Mesenchymal stem cell (in vitro differentiated cells and primary cell): Measurements from ENCODE around the gene UBE2E2.

Source experiments
- DNase-seq: peaks from one replicate; pipeline ENCODE4 v3.0.0-alpha.2; 2013
- H2AFZ ChIP-seq: one replicate; pipeline ENCODE4 v1.6.1; 2013; ENCODE audit warnings: low read depth, mild to moderate bottlenecking, control low read depth, inconsistent platforms, low read length, moderate library complexity
- H2AK5ac ChIP-seq: 2 replicates; pipeline ENCODE4 v1.6.1; 2013; ENCODE audit warnings: low read length, moderate library complexity, mild to moderate bottlenecking, inconsistent platforms; ENCODE audit not compliant: severe bottlenecking
- H2BK120ac ChIP-seq: one replicate; pipeline ENCODE4 v1.6.1; 2013; ENCODE audit warnings: low read depth, mild to moderate bottlenecking, inconsistent platforms, low read length, moderate library complexity
- H2BK12ac ChIP-seq, 2 experiments: one replicate each; pipeline ENCODE4 v1.6.1; 2013; ENCODE audit warnings: inconsistent platforms in 2 of 2, low read length in 2 of 2, mild to moderate bottlenecking in 2 of 2, moderate library complexity in 2 of 2, control low read depth in 1 of 2
- H2BK15ac ChIP-seq: one replicate; pipeline ENCODE4 v1.6.1; 2013; ENCODE audit warnings: mild to moderate bottlenecking, low read depth, inconsistent platforms; ENCODE audit not compliant: poor library complexity, severe bottlenecking
- H2BK5ac ChIP-seq: 2 replicates; pipeline ENCODE4 v1.6.1; 2013; ENCODE audit warnings: low read depth, mild to moderate bottlenecking, low read length, control low read depth, inconsistent platforms; ENCODE audit not compliant: poor library complexity, severe bottlenecking
- H3K14ac ChIP-seq, 2 experiments: one replicate each; pipeline ENCODE4 v1.6.1; 2013; ENCODE audit warnings: inconsistent platforms in 2 of 2, low read length in 2 of 2, control low read depth in 1 of 2, mild to moderate bottlenecking in 1 of 2, moderate library complexity in 1 of 2
- H3K18ac ChIP-seq, 2 experiments: one replicate each; pipeline ENCODE4 v1.6.1; 2013; ENCODE audit warnings: inconsistent platforms in 2 of 2, low read length in 2 of 2, control low read depth in 1 of 2, low read depth in 1 of 2, mild to moderate bottlenecking in 1 of 2
- H3K23ac ChIP-seq, 2 experiments: one replicate each; pipeline ENCODE4 v1.6.1; 2013; ENCODE audit warnings: inconsistent platforms in 2 of 2, low read length in 2 of 2, mild to moderate bottlenecking in 2 of 2, moderate library complexity in 2 of 2, control low read depth in 1 of 2
- H3K27ac ChIP-seq: 2 replicates; pipeline ENCODE4 v1.5.1; 2013; ENCODE audit warnings: mild to moderate bottlenecking, moderate library complexity, low read length, control low read depth, inconsistent platforms; ENCODE audit not compliant: poor library complexity, severe bottlenecking
- H3K27me3 ChIP-seq, 2 experiments: 2 replicates each; pipeline versions ENCODE4 v1.6.1 to v1.7.0; 2013; ENCODE audit warnings: low read length in 2 of 2, mild to moderate bottlenecking in 2 of 2, moderate library complexity in 2 of 2, control low read depth in 1 of 2, inconsistent platforms in 1 of 2; ENCODE audit not compliant: control insufficient read depth in 1 of 2, insufficient read depth in 1 of 2
- H3K36me3 ChIP-seq, 2 experiments: 2 replicates each; pipeline versions ENCODE4 v1.6.1 to v1.7.0; 2013; ENCODE audit warnings: low read length in 2 of 2, control low read depth in 1 of 2, inconsistent platforms in 1 of 2, low read depth in 1 of 2, mild to moderate bottlenecking in 1 of 2; ENCODE audit not compliant: insufficient read depth in 2 of 2, control insufficient read depth in 1 of 2
- H3K4ac ChIP-seq, 2 experiments: one replicate each; pipeline ENCODE4 v1.6.1; 2013; ENCODE audit warnings: inconsistent platforms in 2 of 2, low read length in 2 of 2, mild to moderate bottlenecking in 2 of 2, moderate library complexity in 2 of 2, control low read depth in 1 of 2, low read depth in 1 of 2
- H3K4me1 ChIP-seq: 2 replicates; pipeline ENCODE4 v1.6.1; 2013; ENCODE audit warnings: low read depth, low read length, control low read depth; ENCODE audit not compliant: control insufficient read depth, insufficient read depth
- H3K4me2 ChIP-seq: 2 replicates; pipeline ENCODE4 v1.6.1; 2013; ENCODE audit warnings: low read length, mild to moderate bottlenecking, inconsistent platforms; ENCODE audit not compliant: poor library complexity, severe bottlenecking
- H3K4me3 ChIP-seq, 2 experiments: 2 replicates each; pipeline versions ENCODE4 v1.5.1 to v1.7.0; 2013; ENCODE audit warnings: low read length in 2 of 2, mild to moderate bottlenecking in 2 of 2, control low read depth in 1 of 2, low read depth in 1 of 2; ENCODE audit not compliant: insufficient read depth in 1 of 2
- H3K79me1 ChIP-seq: replicated peaks from 2 replicates; pipeline ENCODE4 v1.6.1; 2013; ENCODE audit warnings: mild to moderate bottlenecking, control low read depth, low read length, inconsistent platforms; ENCODE audit not compliant: poor library complexity, severe bottlenecking
- H3K9ac ChIP-seq: 2 replicates; pipeline ENCODE4 v1.7.0; 2013; ENCODE audit warnings: mild to moderate bottlenecking, low read length, moderate library complexity
- H3K9me3 ChIP-seq: 2 replicates; pipeline ENCODE4 v1.7.0; 2013; ENCODE audit warnings: mild to moderate bottlenecking, low read length; ENCODE audit not compliant: control insufficient read depth
- H4K8ac ChIP-seq: one replicate; pipeline ENCODE4 v1.6.1; 2013; ENCODE audit warnings: inconsistent platforms, mild to moderate bottlenecking, low read length, moderate library complexity
- H4K91ac ChIP-seq: one replicate; pipeline ENCODE4 v1.6.1; 2013; ENCODE audit warnings: mild to moderate bottlenecking, low read length, inconsistent platforms
- WGBS: methylation state at CpG from one replicate; pipeline ENCODE4 v1.1.7; 2013; ENCODE audit warnings: mixed read lengths; 5-methylcytosine and 5-hydroxymethylcytosine counted together

UBE2E2 gene

DNA sequence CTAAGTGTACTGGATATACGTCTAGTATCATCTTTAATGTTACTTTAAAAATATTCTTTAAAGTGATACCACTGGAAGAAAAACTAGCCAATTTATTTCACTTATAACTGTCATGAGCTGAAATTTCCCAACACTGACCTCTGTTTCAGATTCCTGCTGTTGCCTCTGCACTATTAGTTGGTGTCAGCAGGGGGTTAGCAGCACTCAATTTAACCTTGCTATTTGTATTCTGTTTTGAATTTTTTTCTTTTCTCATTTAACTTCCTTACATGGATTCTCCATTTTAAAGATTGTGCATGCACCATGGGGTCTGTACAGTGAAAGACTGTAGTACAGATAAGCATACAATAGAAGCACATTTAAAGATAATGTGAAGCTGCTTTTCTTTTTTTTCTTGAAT is 169.2 kb downstream of the UBE2E2 start:
- H3K4me1 ChIP-seq: no peaks in the 10 kb centered on the region
- H3K4me3 ChIP-seq: no peak overlapping the region
- peak; percentile 21 for DNase-seq
- H2BK12ac ChIP-seq: no peak overlapping the region
- H3K79me1 ChIP-seq: peaks cover 17% of the 10 kb centered on the region
- no peak overlapping the region for H3K23ac ChIP-seq
- no peak overlapping the region for H3K14ac ChIP-seq
- H2BK120ac ChIP-seq: no peak overlapping the region
- no peak overlapping the region for H2BK5ac ChIP-seq
- no peak overlapping the region for H3K4me2 ChIP-seq
- H2AK5ac ChIP-seq: no peak overlapping the region
- no peaks in the 10 kb centered on the region for H3K27me3 ChIP-seq
- no peaks in the 10 kb centered on the region for H3K36me3 ChIP-seq
- WGBS: no CpG with 5 or more reads among the region's 1 CpG
- H4K8ac ChIP-seq: no peak overlapping the region
- no peak overlapping the region for H4K91ac ChIP-seq
- no peak overlapping the region for H3K4ac ChIP-seq
- no peaks in the 10 kb centered on the region for H3K9me3 ChIP-seq
- H3K18ac ChIP-seq: no peak overlapping the region
- no peak overlapping the region for H3K27ac ChIP-seq
- H2BK15ac ChIP-seq: no peak overlapping the region
- H3K9ac ChIP-seq: no peak overlapping the region
- no peak overlapping the region for H2AFZ ChIP-seq

DNA sequence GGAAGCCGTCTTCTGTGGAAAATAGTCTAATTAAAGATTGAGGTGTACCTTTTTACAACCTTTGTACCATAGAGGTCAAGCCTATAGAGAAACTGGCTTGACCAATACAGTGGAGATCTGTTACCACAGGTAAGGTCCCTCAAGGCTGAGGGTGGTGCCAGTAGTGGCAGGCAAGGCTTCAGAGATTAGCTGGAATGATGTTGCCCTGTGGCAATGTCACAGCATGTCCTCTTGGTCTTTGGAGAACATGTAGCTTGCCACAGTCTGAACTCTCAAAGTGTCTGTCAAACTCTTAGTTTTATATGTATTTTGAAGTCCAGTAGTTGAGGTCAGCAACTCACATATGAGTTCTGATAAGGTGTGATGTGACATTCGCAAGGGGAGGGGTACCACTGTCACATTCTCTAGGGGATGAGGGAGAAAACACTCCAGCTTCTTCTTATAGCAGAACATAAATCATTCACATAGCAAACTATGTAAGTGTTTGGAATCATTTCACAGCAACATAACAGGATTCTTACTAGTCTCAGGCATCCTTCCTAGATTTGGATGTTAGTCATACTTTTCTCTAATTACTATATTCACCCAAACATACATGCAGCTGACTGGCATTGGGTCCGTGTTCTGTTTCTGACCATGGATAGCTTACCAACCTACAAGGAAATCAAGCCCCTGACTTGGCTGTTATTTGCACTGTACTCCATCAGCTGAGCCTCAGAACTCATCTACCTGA is 173.6 kb downstream of the UBE2E2 start:
- no peak overlapping the region for H3K27ac ChIP-seq
- no peak overlapping the region for H3K4ac ChIP-seq
- WGBS: 99% methylated on average over 2 of the region's 3 CpGs
- H3K79me1 ChIP-seq: peaks cover 17% of the 10 kb centered on the region
- no peaks in the 10 kb centered on the region for H3K4me1 ChIP-seq
- H2BK12ac ChIP-seq: no peak overlapping the region
- no peak overlapping the region for H3K4me2 ChIP-seq
- no peak overlapping the region for H3K23ac ChIP-seq
- no peak overlapping the region for H3K4me3 ChIP-seq
- no peak overlapping the region for H4K91ac ChIP-seq
- no peak overlapping the region for H2AK5ac ChIP-seq
- H3K9me3 ChIP-seq: no peaks in the 10 kb centered on the region
- no peak overlapping the region for H4K8ac ChIP-seq
- no peaks in the 10 kb centered on the region for H3K27me3 ChIP-seq
- no peak for DNase-seq
- H3K36me3 ChIP-seq: no peaks in the 10 kb centered on the region
- H3K14ac ChIP-seq: no peak overlapping the region
- H2AFZ ChIP-seq: no peak overlapping the region
- no peak overlapping the region for H2BK5ac ChIP-seq
- H2BK120ac ChIP-seq: no peak overlapping the region
- H3K18ac ChIP-seq: no peak overlapping the region
- no peak overlapping the region for H2BK15ac ChIP-seq
- no peak overlapping the region for H3K9ac ChIP-seq

DNA sequence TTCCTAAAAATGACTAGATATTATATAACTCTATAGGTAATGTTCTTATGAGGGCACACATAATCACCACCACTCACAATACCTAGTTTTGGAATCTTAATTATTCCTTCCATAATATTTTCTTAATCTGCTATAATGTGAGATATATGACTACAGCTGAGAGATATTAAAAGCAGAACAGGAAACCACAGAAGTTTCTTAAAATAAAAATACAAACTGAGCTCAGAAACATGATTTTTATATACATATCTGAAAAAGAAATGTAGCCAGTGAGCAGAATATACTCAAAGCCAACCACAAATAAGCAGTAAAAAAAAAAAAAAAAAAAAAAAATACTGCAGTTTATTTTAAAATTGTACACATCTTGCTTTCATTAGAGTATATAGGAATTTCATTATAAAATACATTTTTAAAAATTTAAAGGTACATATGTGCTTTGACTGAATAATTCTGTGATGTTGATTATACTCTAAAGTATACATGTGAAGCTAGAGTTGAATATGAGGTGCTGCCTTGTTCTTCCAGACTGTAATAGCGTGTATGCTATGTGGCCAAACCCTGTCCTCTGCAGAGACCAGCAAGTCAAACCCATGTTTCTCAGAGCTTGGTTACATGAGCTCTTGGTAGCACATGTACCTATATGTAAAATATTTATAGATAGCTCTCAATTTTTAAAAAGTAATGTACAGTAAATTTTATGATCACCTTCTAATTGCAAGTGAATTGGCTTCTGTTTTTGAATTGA is 175.0 kb downstream of the UBE2E2 start:
- H3K14ac ChIP-seq: no peak overlapping the region
- H3K9me3 ChIP-seq: no peaks in the 10 kb centered on the region
- no peak overlapping the region for H3K23ac ChIP-seq
- no peak overlapping the region for H3K18ac ChIP-seq
- H2BK120ac ChIP-seq: no peak overlapping the region
- no peak overlapping the region for H3K27ac ChIP-seq
- WGBS: 100% methylated on average over 1 of the region's 1 CpG
- no peak overlapping the region for H2BK5ac ChIP-seq
- H2BK15ac ChIP-seq: no peak overlapping the region
- H4K8ac ChIP-seq: no peak overlapping the region
- no peak for DNase-seq
- H3K4me1 ChIP-seq: no peaks in the 10 kb centered on the region
- no peak overlapping the region for H2BK12ac ChIP-seq
- no peak overlapping the region for H3K4ac ChIP-seq
- H3K79me1 ChIP-seq: peaks cover 16% of the 10 kb centered on the region
- no peak overlapping the region for H3K9ac ChIP-seq
- no peaks in the 10 kb centered on the region for H3K27me3 ChIP-seq
- H3K36me3 ChIP-seq: no peaks in the 10 kb centered on the region
- no peak overlapping the region for H3K4me3 ChIP-seq
- H2AFZ ChIP-seq: no peak overlapping the region
- no peak overlapping the region for H3K4me2 ChIP-seq
- H4K91ac ChIP-seq: no peak overlapping the region
- H2AK5ac ChIP-seq: no peak overlapping the region

DNA sequence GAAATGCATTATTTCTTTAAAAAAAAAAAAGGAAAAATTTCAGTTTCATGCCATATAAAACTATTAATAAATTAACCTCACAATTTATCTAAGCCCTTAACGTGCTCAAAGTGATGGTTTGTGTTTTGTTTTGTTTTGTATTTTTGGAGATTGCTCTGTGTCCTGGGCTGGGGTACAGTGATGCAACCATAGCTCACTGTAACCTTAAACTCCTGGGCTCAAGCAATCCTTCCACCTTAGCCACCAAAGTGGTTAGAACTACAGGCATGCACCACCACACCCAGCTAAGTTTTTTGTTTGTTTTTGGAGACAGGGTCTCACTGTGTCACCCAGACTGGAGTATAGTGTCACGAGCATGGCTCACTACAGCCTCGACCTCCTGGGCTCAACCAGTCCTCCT is 180.7 kb downstream of the UBE2E2 start:
- DNase-seq: no peak
- Histone ChIP-seq H2BK12ac (no peak overlapping the region), H4K91ac (no peak overlapping the region), H3K18ac (no peak overlapping the region), H3K4me2 (no peak overlapping the region), H3K36me3 (no peaks in the 10 kb centered on the region), H3K9me3 (no peaks in the 10 kb centered on the region), H2BK5ac (no peak overlapping the region), H2AK5ac (no peak overlapping the region), H3K23ac (no peak overlapping the region), H3K14ac (no peak overlapping the region), H2BK120ac (no peak overlapping the region), H3K79me1 (peaks cover 23% of the 10 kb centered on the region), H3K4me3 (no peak overlapping the region), H3K4ac (no peak overlapping the region), H3K27me3 (no peaks in the 10 kb centered on the region), H2AFZ (no peak overlapping the region), H3K9ac (no peak overlapping the region), H4K8ac (no peak overlapping the region), H2BK15ac (no peak overlapping the region), H3K27ac (no peak overlapping the region), H3K4me1 (no peaks in the 10 kb centered on the region)
- 72% methylated on average over 2 of the region's 3 CpGs for WGBS
